Prostate gland (tissue), 2 donors: ENCODE measurements around the gene RNASE3.

Experiments used
- CTCF ChIP-seq, 4 experiments: fragments of 200-600 bp in 2 of 4; fragments of 450-650 bp in 2 of 4; sonication (generic) in 2 of 4; IDR thresholded peaks; 1 replicate in 3 of 4; 2 replicates in 1 of 4; pipeline ENCODE4 v1.5.1; 2016 to 2019; ENCODE audit warnings: antibody characterized with exemption in 4 of 4, mild to moderate bottlenecking in 2 of 4, moderate library complexity in 2 of 4
- POLR2A ChIP-seq: fragments of 450-650 bp; IDR thresholded peaks from one replicate; pipeline ENCODE4 v1.6.1; 2016; ENCODE audit warnings: antibody characterized with exemption, mild to moderate bottlenecking

- TF ChIP-seq POLR2A (no peak), CTCF (IDR thresholded peaks at IDR 0.05) (no peak)
These were observed 16.0 kb downstream of the RNASE3 start for GRCh38 chr14:20907214-20907613.
